Activated CD8-positive, alpha-beta memory T cell treated with anti-CD3 and anti-CD28 coated beads for 4 hours (primary cell): Measurements from ENCODE around the gene ARHGAP5.

Source experiments
- DNase-seq, 2 donors: peaks; one replicate each; pipeline ENCODE4 v3.0.0-alpha.2; 2020; ENCODE audit warnings: low read depth in 2 of 2

The ARHGAP5 gene

DNA sequence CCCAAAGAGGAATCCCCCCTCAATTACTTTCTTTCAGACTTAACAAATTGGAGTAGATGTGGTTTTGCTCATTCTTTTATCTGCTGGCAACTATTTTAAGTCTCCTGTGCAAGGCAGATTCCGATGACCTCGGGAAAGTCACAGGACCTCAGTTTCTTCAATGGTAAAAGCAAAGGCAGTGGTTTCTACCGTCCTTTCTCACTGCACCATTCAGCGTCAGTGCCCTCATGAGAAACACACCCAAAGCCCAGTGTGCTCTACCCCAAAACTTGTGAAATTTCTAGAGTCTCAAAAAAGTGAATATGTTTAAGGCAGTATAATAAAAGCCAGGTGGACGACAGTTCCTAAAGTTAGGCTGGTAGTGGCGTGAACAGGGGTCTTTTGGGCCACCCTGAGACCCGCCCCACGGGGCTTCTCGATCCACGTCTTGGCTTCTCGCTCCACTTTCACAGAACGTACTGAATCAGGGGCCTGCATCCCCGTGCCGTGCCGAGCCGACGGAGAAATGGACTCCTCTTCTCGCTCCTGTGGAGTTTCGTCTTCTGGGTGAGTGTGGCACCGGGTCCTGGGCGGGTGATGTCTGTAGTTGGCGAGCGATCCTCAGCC, 1.3 kb upstream of the ARHGAP5 start:
- peak in 1 of 2 donors; percentile 14 for DNase-seq

DNA sequence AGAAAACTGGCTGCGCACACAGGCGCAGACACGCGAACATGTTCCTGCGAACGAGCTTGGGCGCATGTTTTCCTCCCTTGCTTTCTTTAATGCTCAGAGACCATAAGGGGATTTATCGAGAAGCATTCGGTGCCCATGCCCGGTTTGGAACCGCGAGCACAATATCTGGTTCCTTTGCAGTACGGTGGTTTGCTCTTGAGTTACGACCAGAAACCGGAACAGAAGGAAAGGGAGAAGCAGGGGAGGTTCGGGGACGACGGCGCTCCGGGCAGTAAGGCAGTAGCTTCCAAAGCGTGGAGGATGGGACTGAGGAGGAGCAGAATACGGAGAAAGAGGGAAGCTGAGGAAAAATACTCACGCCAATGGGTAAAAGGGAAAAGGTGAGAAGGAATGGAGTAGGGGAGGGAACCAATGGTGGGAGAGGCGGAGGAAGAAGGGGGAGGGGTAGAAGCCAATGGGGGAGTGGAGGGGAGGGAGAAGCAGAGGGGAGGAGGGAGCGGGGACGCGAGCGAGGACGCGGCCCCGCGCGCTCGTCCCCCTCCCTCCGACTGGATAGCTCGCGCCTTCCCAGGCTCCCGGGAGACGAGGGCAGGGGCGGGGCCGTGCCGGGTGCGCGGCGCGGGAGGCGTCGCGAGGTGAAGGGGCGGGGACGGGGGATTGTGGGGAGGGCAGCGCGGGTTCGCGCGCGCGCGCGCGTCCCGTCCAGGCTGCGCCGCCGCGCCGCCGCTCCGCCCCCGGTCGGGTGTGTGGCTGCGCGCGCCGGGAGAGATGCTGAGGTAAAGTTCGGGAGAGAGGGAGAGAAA, 625 bp upstream of the ARHGAP5 start:
- DNase-seq = peak; percentile 48 to 56

DNA sequence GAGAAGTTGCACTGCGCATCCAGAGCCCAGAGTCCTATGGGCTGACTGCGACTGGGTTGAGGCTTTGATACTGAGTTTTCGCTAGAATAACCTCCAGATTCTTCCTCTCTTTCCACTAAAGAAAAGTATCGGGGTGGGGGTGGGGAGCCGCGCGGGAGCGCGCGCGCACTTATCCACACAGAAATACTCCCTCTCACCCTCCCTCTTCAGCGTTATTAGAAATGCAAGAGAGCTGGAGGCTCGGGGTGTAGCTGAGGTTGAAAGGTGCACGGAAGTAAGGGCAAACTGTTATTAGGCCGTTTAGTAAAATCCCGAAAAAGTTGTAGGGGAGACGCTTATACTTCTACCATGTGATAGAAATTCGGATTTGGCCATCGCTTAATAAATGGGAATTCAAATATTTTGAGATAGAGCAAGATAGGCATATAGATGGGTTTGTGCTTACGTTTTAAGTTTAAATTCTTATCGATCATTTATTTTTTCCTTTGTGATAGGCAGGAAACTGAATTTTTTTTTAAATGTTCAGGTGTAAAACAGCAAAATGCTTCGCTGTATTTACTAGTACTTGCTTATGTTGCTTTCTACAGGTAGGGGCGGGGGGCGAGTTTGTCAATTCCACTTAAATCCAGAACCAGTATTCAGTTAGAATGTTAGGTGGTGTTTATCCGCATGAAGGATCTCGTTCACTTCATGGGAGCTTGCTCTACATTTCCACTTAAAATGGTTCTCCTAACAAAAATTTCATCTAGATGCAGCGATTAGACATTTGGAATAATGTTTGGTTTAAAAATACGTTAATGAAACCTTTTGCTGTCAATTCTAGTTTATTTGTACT, 1.1 kb downstream of the ARHGAP5 start:
- no peak for DNase-seq

DNA sequence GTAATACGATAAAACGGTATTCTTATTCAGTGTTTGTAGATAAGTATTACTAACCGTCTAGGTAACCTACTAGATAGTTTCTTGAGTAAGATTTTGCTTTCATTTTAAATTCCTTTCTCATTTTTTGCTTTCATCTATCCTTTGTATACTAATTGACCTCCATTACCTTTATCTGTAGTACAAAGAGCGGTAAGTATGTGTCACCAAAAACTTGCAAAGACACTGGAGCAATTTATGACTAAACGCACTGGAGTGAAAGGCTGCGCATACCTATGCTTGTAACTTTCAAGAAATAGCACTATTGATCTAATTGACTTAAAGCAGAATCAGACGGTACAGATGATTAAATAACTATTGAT, 1.7 kb downstream of the ARHGAP5 start:
- DNase-seq = no peak

DNA sequence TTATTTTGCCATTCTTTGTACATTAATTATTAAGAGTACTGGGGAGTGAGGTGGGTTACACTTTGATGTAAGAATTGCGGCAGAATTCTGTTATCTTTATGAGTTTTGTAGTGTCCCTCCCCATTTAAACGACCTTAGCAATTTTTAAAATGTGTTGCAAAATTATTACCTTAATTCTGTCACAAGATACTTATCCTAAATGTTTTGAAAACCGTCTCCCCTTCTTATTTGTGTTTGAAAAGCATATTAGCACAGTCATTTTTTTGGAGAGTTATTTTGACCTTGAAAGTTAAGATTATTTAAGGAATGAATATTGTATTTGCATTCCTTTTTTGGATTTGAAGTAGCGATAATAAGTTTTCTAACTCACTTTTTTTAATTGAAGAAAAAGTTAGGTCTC, 2.2 kb downstream of the ARHGAP5 start:
- no peak for DNase-seq

DNA sequence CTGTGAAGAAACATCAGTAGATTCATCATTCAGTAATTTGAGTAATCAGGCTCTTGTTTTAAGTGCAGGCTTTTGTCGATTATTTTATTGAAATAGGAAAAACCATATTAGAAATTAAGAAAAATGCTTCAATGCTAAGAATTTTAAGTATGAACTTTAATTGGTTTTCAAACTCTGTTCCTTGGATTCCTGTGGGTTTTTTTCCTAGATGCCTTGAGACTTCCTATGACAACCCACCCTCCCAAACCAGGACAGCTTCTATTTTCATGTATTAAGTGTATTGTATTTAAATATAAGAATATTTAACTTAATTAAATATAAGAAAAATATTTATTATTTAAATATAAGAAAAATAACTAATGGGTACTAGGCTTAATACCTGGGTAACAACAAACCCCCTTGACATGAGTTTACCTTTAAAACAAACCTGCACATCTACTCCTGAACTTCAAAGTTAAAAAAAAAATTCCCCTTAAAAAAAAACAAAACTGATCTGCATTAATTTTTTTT, 3.0 kb downstream of the ARHGAP5 start:
- DNase-seq = no peak

DNA sequence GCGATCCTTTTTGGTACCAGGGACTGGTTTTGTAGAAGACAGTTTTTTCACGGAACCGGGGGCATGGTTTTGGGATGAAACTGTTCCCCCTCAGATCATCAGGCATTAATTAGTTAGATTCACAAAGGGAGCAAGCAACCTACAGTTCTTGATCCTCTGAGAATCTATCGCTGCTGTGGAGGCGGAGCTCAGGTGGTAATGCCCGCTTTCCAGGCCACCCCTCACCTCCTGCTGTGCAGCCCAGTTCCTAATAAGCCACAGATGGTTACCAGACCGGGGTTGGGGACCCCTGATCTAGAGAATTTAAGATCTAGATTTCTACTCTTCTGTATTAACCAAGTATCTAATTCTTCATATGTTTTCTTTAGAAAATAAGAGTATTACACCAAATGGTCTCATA, 4.8 kb downstream of the ARHGAP5 start:
- DNase-seq = no peak

DNA sequence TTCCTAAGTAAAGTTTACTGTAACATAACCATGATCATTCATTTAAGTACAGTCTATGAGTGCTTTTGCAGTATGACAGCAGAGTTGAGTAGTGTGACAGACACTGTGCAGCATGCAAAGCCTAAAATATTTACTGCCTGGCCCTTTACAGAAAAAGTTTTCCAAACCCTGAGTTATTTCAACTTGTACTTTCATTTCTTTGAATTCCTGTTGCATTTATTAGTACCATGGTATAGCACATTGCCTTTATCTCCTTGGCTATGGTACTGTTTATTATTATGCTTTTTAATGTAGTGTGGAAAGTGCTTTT, 6.2 kb downstream of the ARHGAP5 start:
- DNase-seq = no peak

DNA sequence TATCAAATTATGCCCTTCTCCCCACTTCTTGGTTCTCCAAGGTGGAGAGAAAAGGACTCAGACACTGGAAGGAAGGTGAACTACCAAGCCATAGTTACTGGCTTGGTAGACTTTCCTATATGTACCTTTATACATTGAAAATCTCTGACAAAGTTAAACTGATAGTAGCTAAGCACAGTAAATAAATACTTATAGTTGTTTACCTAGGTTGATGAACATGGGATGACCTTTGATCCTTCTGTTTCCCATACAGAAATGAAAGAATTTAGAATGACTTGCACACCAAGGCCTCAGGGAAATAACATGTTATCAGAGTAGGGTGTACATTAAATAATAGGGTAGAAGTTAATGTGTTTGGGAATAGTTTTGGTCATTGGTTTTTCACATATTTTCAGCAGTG, 6.7 kb downstream of the ARHGAP5 start:
- DNase-seq = no peak

DNA sequence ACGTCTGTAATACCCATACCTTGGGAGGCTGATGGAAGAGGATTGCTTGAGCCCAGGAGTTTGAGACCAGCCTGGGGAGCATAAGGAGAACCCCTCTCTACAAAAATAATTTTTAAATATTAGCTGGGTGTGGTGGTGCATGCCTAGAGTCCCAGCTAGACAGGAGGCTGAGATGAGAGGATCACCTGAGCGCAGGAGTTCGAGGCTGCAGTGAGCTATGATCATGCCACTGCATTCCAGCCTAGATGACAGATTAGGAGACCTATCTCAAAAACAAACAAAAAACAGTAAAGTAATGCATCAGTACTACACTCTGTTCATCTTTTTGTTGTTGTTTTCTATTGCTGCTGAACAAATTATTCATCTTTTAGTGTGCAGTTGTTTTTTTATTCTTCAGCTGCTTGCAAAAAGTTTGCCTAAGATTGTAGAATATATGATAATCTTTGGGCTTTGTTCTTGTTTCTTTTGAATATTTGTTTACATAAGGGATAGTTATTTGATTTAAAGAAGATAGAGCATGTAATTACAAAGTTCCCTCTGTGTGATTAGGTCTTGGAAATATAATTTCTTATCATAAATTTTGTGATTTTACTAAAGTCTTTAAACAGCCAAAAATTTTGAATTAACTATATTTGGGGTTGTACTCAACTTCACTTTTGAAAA, 8.2 kb downstream of the ARHGAP5 start:
- no peak for DNase-seq

DNA sequence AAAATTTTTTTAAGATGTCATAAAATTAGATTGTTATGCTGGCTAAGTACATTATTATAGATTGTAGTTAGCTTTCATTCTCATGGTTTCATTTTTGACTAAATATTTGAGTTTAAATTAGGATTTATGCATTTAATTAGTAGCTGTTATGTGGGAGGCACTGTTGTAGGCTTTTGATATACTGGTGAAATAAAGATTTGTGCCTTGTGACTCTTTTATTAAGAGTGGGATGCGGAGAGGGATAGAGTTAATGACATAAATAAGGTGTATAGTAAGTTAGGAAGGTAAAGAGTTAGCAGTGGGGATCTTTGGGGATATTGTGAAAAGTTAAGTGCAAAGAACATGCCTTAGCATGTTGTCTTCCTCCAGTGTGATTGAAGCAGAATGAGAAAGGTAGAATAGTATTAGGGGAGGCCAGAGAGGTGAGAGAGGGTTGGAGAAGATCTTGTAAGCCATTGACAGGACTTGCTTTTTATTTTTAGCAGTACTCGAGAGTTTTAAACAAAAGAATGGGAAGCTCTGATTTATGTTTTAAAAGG, 8.8 kb downstream of the ARHGAP5 start:
- DNase-seq = no peak

DNA sequence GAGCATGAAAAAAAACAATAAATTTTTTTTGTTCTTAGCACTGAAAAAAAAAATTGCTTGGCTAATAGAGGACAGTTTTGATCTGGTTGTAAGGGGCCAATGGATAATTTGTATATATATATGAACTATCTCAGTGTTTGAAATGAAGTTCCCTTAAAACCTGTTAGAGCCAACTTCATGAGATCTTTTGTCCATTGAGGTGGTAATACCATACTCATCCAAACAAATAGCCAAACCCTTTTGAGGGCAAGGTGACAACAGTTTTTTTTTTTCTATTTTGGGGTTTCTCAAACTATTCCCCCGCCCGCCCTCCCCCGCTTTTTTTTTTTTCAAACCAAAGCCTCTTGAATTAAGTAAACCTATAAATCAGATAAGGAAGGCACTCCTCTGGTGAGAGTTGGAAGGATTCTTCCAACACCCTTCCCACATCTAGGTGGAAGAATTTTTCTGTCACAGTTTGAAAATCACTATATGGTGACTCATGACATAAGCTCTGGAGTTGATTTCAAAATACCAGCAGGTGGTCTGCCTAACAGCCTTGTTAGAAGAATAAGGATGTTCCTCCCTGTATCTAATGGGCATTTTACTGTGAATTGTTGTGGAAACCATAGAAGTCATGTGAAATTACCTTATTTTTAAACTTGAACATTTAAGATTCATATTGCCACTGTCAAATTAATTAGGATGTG, 10.2 kb downstream of the ARHGAP5 start:
- DNase-seq = no peak

DNA sequence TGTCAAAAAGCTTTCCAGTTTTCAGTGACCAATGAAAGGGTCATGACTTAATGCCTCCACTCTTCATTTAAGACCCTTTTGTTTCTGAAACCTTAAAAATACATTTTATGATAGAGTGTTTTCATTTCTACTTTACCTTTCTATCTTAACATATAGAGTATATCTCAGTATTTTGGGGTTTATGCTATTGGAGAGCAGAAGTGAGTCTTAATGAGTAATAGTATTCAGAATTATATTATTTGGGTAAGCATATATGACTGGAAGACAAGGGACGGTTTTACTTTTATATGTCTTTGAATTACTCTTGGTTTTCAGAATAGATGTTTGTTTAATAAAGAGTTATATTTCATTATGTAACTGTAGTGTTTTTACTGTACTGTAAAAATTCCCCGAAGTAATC, 10.8 kb downstream of the ARHGAP5 start:
- no peak for DNase-seq

DNA sequence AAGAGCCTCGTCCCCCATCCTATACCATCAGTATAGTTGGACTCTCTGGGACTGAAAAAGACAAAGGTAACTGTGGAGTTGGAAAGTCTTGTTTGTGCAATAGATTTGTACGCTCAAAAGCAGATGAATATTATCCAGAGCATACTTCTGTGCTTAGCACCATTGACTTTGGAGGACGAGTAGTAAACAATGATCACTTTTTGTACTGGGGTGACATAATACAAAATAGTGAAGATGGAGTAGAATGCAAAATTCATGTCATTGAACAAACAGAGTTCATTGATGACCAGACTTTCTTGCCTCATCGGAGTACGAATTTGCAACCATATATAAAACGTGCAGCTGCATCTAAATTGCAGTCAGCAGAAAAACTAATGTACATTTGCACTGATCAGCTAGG, 13.6 kb downstream of the ARHGAP5 start:
- DNase-seq = no peak

DNA sequence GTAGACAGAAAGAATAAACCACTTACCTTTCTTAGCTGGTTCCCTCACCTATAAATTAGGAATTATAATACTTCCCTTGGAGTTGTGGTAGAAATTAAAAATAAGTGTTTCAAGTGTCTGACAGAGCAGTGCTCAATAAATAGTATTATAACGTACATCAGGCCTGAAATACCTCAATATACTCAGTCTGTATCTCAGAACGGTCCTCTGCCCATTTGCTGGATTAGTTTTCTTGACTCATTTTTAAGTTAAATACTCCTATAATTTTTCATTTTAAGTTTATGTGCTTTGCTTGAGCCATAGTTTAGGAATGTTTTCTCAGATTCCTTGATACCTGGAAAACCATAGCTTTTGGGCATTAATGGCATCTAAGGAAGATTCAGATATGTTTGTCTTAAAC, 22.4 kb downstream of the ARHGAP5 start:
- no peak for DNase-seq

DNA sequence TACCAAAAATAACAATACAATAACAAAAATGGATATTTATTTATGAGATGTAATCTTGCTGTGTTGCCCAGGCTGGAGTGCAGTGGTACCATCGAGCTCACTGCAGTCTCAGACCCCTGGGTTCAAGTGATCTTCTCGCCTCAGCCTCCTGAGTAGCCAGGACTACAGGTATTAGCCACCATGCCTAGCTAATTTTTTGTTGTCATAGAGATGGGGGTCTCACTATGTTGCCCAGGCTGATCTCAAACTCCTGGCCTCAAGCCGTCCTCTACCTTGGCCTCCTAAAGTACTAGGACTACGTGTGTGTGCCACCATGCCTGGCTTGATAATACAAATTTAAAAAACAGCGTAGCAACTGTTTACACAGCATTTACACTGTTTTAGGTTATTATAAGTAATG, 23.1 kb downstream of the ARHGAP5 start:
- DNase-seq = no peak

DNA sequence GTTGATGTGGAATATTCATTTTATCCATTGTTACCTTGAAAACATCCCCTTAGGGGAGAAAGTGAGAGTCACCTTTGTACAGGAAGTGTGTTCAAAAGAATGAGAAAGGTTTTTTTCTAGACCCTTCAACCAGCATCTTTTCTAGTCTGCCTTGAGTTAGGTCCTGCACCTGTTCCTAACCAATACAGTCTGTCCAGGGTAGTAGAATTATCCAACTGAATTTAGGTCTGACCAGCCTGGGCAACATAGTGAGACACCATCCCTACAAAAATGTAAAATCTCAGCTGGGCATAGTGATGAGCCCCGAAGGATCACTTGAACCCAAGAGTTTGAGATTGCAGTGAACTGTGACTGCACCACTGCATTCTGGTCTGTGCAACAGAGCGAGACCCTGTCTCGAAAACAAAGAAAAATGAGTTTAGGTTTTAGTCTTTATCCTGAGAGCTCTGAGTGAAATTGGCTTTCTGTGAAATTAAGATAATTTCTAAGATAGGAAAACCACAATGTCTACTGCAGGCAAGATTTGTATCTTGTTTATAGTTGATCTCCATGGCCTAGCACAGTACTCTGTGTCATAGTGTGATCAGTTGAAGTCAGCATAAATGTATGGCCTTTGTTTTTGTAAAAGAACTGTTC, 25.2 kb downstream of the ARHGAP5 start:
- no peak for DNase-seq

DNA sequence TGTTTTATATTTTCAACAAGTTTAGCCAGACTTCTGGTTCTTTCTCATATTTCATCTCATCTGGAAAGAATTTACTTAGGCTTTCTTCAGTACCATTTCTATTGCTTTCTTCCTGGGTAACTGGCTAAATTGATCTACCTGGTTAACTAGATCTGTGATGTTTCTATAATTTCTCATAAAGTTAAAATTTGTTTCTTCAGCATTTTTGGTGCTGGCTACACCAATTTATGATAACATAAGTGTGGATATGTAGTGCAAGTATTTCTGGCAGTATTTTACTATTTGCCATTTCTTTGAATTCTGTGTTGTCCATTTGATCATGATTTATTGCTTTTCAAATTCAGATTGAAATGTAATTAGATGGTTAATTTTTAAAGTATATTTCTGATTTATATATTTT, 25.9 kb downstream of the ARHGAP5 start:
- DNase-seq = no peak

DNA sequence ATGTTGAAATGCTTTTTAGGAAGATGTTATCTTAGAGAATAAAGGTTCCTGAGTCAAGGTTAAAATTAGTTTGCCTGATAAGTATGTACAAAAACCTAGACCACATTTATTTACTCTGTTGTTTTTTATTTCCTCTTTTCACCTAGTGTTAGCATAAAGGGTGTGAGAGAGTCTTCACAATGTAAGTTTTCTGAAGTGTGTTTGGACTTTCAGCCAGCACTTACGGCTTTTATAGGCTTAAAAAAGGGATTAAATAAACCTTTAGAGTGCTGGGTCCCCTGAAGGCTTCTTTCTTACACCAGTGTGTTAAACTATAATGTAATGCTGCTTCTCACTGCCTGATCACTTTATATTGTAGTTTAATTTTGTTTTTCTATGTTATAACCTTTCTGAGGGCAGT, 27.2 kb downstream of the ARHGAP5 start:
- no peak for DNase-seq

DNA sequence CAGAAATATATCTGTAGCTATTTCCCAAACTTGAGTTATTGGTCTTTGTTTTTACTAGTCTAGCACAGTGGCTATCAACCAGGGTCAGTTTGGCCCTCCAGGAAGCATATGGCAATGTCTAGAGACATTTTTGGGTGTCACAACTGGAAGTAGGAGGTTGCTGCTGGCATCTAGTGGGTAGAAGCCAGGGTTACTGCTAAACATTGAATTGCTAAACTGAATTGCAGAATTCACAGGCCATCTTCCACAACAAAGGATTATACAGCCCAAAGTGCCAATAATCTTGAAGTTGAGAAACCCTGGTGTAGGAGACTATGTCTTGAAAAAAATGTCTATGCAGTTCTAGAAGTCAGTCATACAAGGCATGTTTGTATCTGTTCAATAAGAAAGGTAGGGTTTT, 27.7 kb downstream of the ARHGAP5 start:
- DNase-seq = no peak
